ENCODE data around the gene GARNL3.

Gene GARNL3

DNA sequence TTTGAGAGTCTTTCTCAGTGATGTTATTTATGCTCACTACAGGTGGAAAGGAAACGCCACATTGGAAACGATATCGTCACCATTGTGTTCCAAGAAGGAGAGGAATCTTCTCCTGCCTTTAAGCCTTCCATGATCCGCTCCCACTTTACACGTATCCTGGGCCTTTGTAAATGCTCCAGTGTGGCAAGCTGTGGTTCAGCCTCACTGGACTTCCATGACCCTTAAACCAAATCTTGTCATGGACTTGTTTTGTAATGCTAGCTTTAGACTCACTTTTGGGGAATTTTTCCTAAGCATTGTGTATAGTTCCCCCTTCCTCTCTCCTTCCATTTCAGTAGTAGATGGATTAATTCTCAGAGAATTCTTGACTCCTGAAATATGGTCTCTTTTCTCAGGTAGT lies 71.5 kb downstream of the GARNL3 start:
- FAIRE-seq (no peak), DNase-seq (ENCODE audit: insufficient read length, low spot score) (no peak)
- TF ChIP-seq CTCF (IDR thresholded peaks at IDR 0.05; ENCODE audit: insufficient read depth, missing control alignments): no peak

DNA sequence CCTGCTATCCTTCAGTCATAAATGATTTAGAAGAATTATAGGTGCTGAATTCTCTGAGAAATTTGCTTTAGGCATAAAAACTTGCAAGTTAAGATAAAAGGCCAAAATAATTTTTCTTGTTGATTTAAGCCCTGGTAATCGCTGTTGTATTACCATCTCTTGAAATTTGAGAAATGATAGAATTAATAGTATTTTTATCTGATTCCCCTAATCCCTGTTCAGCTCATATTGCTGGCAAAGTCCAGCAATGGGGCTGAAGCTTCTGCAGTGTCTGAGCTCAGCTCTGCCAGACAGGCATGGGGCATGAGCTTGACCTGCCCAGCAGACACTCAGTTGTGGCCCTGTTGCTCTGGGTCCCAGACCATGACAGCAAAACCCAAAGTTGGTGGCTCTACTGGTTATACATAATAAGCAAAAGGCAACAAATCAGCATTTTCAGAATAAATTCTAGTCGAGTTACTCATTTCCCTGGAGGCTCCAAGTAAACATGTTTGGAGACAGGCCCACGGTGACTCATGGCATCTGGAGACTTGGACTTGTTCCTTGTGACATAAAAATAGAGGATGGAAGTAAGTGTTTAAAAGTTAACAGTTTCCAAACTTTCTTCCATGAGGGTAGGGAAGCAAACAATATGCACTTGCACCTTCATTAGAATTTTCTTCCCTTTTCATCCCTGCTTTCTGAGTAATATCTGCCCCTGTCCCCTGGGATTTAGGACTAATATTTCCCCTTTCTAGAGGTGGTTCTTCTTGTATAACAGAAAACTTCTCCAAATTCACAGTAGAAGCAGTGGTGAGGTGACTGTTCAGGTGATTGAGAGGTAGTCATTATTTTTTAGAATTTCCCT lies 72.2 kb downstream of the GARNL3 start:
- TF ChIP-seq CTCF (IDR thresholded peaks at IDR 0.05; ENCODE audit: insufficient read depth, missing control alignments): no peak
- DNase-seq (ENCODE audit: insufficient read length, low spot score): no peak
- FAIRE-seq: peak; percentile 55

GRCh38 chr9:127340721-127341120 lies 76.1 kb downstream of the GARNL3 start:
- FAIRE-seq (no peak), DNase-seq (ENCODE audit: insufficient read length, low spot score) (no peak)
- TF ChIP-seq CTCF (IDR thresholded peaks at IDR 0.05; ENCODE audit: insufficient read depth, missing control alignments): no peak

GRCh38 chr9:127341152-127341551 lies 76.6 kb downstream of the GARNL3 start:
- FAIRE-seq (no peak), DNase-seq (ENCODE audit: insufficient read length, low spot score) (no peak)
- no peak for TF ChIP-seq CTCF (IDR thresholded peaks at IDR 0.05; ENCODE audit: insufficient read depth, missing control alignments)

GRCh38 chr9:127344368-127345000 lies 79.9 kb downstream of the GARNL3 start:
- FAIRE-seq (no peak), DNase-seq (ENCODE audit: insufficient read length, low spot score) (no peak)
- TF ChIP-seq CTCF (IDR thresholded peaks at IDR 0.05; ENCODE audit: insufficient read depth, missing control alignments): no peak

GRCh38 chr9:127345566-127345965 lies 81.0 kb downstream of the GARNL3 start:
- TF ChIP-seq CTCF (IDR thresholded peaks at IDR 0.05; ENCODE audit: insufficient read depth, missing control alignments): no peak
- DNase-seq (ENCODE audit: insufficient read length, low spot score): no peak
- FAIRE-seq: no peak

- TF ChIP-seq CTCF (IDR thresholded peaks at IDR 0.05; ENCODE audit: insufficient read depth, missing control alignments): peak; percentile 27
- FAIRE-seq (no peak), DNase-seq (ENCODE audit: insufficient read length, low spot score) (no peak)
Observed at GRCh38 chr9:127346584-127346983, 82.0 kb downstream of the GARNL3 start.
